Ureter (tissue), 1 donor: Measurements from ENCODE around the gene CEP89. TPM values are rescaled to one million over a fixed set of nuclear protein-coding genes. Genes with fewer than 3 reads are reported as not detected.
A peak's percentile ranks its signal among the peaks of the same experiment; 100 is the strongest.
"Not testable (repeated sequence)": the region's sequence is repeated elsewhere in the genome, so short reads cannot be mapped to it uniquely, and the experiment has no call there.

Experiments used
- DNase-seq: peaks from one replicate; pipeline ENCODE4 v3.0.0-alpha.2; 2020; ENCODE audit warnings: low spot score
- total RNA-seq: library from RNA; stranded (reverse); gene quantifications from one replicate; pipeline ENCODE4 v1.2.4, GENCODE V29; 2023
- donor health status: DM: yes; HTN: yes; CAD: no.

CEP89 gene
- total RNA-seq, 1 donor from 2014 or later = 25.4 TPM

DNA sequence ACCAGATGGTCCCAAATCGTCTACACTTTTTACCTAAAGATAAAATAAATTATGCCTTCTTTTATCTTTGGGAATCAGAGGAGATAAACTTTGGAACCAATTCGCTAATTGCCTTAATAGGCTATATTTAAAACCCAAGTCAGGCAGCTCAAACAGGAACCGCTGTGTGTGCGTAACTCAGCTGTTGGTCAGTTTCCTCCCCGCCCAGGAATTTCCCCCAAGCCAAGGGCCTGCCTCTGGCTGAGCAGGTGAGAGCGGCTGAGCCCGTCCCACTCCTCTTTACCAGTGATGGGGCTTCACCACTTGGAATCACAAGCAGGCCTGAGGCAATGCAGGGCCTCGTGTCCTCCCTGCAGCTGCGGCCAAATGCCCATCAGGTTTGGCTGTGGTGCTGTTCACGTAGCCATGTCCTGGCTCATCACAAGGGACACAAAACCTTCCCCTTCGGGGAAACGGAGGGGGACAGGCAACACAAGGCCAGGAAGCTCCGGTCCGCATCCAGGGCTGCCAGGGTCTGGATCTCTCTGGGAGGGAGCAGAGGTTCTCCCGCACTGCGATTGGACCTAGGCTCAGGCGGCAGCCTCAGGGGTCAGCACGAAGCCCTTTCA is 101.7 kb downstream of the CEP89 start:
- peak; percentile 42 for DNase-seq

DNA sequence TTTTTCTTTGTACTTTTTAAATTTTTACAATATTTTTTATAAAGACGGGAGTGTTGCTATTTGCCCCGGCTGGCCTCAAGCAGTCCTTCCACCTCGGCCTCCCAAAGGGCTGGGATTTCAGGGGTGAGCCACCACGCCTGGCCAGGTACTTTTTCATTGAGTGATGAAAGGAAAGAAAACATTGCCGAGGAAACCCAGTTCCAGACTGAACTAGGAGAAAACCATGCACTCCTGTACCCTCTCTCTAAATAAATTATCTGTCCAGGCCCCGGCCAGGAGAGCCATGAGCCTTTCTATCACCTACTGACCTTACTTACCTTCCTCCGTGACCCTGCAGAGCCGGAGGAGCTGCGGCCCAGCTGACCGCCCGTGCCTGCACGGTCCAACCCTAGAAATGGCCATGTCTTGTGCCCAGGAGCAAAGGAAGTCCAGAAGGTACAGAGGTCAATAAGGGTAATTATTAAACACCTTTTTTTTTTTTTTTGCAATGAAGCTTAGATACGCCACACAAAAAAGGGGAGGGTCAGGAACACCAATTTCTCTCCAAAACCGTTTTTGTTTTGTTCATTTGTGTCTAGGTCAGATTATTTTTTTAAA is 102.3 kb downstream of the CEP89 start, which contains the start of gene SLC7A9:
TSS of gene SLC7A9 (minus strand) at position 399 of the 597 bp plus-strand sequence. CDS start 1,233 bp downstream, outside the sequence.
- DNase-seq = peak; percentile 15

GRCh38 chr19:32868206-32868950 is 103.4 kb downstream of the CEP89 start:
- DNase-seq = no peak

- DNase-seq = not testable (repeated sequence)
Measured at GRCh38 chr19:32867436-32867835, 104.3 kb downstream of the CEP89 start.

DNA sequence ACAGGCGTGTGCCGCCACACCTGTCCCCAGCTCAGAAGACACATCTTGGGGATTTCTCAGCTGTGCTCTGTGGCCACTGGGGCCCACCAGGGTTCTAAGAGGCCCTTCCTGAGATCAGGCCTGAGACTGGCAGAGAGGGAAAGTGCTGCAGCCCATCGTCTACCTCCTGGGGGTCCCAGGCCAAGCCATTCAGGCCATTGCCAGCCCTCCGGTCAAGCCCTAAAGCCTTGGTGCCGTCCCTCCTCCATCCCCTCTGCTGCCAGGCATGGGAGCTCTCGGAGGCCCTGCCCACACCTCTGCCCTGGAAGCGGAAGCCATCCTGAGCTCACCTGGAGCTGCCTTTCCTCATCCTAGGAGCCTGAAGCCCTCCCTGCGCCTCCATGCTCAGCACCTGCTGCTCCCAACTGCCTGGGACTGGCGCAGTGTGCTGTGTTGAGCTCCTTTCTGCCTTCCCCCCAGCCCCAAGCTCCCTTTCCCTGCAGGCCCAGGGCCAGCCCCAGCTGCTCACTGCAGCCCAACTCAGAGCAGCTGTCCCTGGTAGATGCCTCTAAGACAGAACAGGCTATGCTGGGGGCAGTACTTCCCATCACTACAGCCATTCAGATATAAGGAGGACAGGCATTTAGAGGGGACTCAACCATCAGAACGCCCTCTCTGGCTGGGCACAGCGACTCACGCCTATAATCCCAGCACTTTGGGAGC is 105.0 kb downstream of the CEP89 start:
- no peak for DNase-seq

- no peak for DNase-seq
Measured at GRCh38 chr19:32866061-32866460, 105.7 kb downstream of the CEP89 start.

DNA sequence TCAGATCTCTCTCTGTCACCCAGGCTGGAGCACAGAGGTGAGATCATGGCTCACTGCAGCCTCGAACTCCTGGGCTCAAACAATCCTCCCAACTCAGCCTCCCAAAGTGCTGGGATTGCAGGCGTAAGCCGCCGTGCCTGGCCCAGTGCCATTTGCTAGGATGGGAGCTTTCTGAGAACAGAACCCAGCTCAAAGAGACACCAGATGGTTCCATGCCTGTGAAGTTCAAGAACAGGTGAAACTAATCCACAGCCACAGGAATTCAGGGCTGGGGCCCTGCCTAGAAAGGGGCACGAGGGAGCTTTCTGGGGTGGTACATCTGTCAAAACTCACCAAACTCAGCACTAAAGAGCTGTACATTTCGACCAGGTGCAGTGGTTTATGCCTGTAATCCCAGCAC is 106.4 kb downstream of the CEP89 start:
- DNase-seq = no peak

DNA sequence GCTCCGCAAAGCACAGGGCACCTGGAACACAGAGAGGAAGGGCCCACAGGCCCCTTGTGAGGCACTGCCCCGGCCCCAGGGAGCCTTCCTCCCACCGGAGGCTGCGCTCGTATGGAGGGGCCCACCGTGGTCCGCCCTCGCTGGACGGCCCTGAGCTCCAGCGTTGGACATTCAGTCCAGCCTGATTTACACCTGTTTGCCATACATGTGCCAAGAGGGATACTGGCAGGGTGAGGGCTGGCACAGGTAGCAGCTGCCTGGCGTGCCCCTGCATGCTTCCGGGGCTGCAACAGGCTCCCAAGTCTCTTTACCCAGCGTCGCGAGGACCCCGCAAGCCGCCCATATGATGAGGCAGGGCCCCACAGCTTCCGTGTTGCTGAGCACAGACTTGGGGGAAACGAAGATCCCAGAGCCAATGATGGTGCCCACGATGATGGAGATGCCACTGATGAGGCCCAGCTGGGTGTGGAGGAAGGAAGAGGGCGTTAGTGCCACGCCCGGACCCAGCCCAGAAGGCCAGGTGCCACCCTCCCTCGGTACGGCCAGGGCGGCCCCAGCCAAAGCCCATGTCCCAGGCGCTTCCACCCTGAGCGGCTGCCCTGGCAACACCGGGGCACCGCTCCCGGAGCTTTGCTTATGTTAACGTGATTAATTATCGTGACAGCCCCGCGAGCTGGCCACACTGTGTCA is 107.3 kb downstream of the CEP89 start:
- no peak for DNase-seq

GRCh38 chr19:32863841-32864240 is 107.9 kb downstream of the CEP89 start:
- no peak for DNase-seq

DNA sequence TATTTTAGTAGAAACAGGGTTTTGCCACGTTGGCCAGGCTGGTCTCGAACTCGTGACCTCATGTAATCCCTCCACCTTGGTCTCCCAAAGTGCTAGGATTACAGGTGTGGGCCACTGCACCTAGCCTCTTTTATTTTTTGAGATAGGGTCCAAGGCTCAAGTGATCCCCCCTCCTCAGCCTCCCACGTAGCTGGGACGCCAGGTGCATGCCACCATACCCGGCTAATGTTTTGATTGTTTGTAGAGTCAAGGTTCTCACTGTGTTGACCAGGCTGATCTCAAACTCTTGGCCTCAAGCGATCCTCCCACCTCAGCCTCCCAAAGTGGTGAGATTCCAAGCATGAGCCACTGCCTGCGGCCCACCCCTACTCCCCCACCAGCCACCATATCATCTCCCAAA is 108.5 kb downstream of the CEP89 start:
- no peak for DNase-seq

GRCh38 chr19:32862741-32863140 is 109.0 kb downstream of the CEP89 start:
- DNase-seq = no peak

- DNase-seq = no peak
Measured at GRCh38 chr19:32862173-32862572, 109.6 kb downstream of the CEP89 start.

- DNase-seq = no peak
Measured at GRCh38 chr19:32861596-32861995, 110.2 kb downstream of the CEP89 start.

- DNase-seq = no peak
Measured at GRCh38 chr19:32859591-32859990, 112.2 kb downstream of the CEP89 start.

DNA sequence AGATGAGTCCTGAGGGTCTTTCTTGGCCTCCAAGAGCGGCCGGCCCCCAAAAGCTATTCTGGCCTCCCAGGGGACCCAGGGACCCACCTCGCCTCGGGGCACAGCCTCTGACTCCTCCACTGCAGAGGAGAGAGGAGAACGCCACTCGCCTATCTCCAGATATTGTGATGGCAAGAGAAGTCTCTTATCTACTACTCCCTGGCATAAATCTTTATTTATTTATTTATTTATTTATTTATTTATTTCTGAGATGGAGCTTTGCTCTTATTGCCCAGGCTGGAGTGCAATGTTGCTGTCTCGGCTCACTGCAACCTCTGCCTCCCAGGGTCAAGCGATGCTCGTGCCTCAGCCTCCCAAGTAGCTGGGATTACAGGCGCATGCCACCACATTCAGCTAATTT is 113.2 kb downstream of the CEP89 start:
- DNase-seq = no peak

- DNase-seq = no peak
Measured at GRCh38 chr19:32858155-32858554, 113.6 kb downstream of the CEP89 start.

DNA sequence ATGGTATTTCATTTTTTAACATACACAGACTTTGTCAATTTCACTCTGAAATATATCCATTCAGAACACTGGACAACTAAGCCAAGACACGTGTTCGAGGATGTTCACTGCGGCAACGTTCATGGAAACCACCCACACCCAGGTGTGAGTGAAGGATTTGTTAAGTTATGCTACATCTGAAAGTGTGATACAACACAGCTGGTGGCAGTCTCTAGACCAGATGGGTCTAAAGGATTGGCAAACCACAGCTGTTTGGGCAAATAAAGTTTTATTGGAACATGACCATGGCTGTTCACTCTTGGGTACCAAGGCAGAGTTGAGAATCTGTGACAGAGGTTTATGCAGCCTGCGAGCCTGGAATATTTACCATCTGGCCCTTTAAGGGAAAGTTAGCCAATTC is 114.2 kb downstream of the CEP89 start:
- no peak for DNase-seq

- not testable (repeated sequence) for DNase-seq
Measured at GRCh38 chr19:32856818-32857217, 114.9 kb downstream of the CEP89 start.

GRCh38 chr19:32852216-32852615 is 119.5 kb downstream of the CEP89 start:
- no peak for DNase-seq

DNA sequence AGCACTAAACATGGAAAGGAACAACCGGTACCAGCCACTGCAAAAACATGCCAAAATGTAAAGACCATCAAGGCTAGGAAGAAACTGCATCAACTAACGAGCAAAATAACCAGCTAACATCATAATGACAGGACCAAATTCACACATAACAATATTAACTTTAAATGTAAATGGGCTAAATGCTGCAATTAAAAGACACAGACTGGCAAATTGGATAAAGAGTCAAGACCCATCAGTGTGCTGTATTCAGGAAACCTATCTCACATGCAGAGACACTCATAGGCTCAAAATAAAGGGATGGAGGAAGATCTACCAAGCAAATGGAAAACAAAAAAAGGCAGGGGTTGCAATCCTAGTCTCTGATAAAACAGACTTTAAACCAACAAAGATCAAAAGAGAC is 123.7 kb downstream of the CEP89 start:
- DNase-seq = not testable (repeated sequence)

- no peak for DNase-seq
Measured at GRCh38 chr19:32843716-32844245, 128.0 kb downstream of the CEP89 start.

GRCh38 chr19:32842061-32842460 is 129.7 kb downstream of the CEP89 start:
- no peak for DNase-seq
